K562 (cell line): ENCODE results near the gene SFXN3. TPM values are rescaled to one million over a fixed set of nuclear protein-coding genes. Genes with fewer than 3 reads are reported as not detected.

Experiments
- ATAC-seq: fragments of 200-7000 bp; cut with Tn5 transposase; 3 replicates; pipeline ENCODE4 v1.9.1; 2020; ENCODE audit warnings: moderate library complexity
- BruUV-seq: library from RNA; stranded (reverse); fragments of 400-500 nt; replicated peaks from 2 replicates; lab custom pipeline; 2021; lab: Mats Ljungman, UMichigan
- CTCF ChIA-PET: fragments of 300-600 bp; formaldehyde crosslinking; extraction: SDS; loops from one replicate; lab custom pipeline; 2021; ENCODE audit warnings: low intra/inter-chr PET ratio; lab: Yijun Ruan, JAX
- POLR2A ChIA-PET: fragments of 300-600, 350-650 bp; sonication (Branson Sonifier 250); formaldehyde crosslinking; extraction: SDS; loops from one replicate; lab custom pipeline; 2021; ENCODE audit warnings: antibody characterized with exemption, inconsistent platforms; lab: Yijun Ruan, JAX
- DNase-seq, 4 experiments: peaks; one replicate each; pipeline versions ENCODE4 v3.0.0 to v3.0.0-alpha.2; 2011 to 2018; ENCODE audit warnings: low spot score in 3 of 4, mixed read lengths in 3 of 4; ENCODE audit errors: extremely low read depth in 1 of 4
- FAIRE-seq: peaks from 2 replicates; lab custom pipeline; 2011; peaks lifted over from hg19 to GRCh38; lab: Jason Lieb, UNC
- H2AFZ ChIP-seq: 2 replicates; pipeline ENCODE4 v1.6.0; 2011; ENCODE audit warnings: low read depth, low read length, control low read depth, inconsistent platforms
- H3K27ac ChIP-seq: fragments of 200-600 bp; 3 replicates; pipeline ENCODE4 v1.8.0; 2011; ENCODE audit warnings: low read depth, mild to moderate bottlenecking, control low read depth, inconsistent platforms, low read length, moderate library complexity, mixed read lengths; ENCODE audit errors: extremely low read depth
- H3K27me3 ChIP-seq, 2 experiments: fragments of 300-600 bp in 1 of 2; 2 replicates in 1 of 2; 3 replicates in 1 of 2; pipeline versions ENCODE4 v1.6.0 to v1.8.0; 2011; ENCODE audit warnings: inconsistent platforms in 2 of 2, low read length in 2 of 2, mild to moderate bottlenecking in 1 of 2, mixed read lengths in 1 of 2, moderate library complexity in 1 of 2; ENCODE audit not compliant: control insufficient read depth in 2 of 2, insufficient read depth in 2 of 2
- H3K36me3 ChIP-seq: fragments of 300-600 bp; 3 replicates; pipeline ENCODE4 v1.8.0; 2011; ENCODE audit warnings: mild to moderate bottlenecking, low read length, inconsistent platforms; ENCODE audit not compliant: control insufficient read depth, insufficient read depth
- H3K4me1 ChIP-seq, 2 experiments: fragments of 200-600 bp in 1 of 2; replicated peaks in 1 of 2; 2 replicates in 1 of 2; 3 replicates in 1 of 2; pipeline versions ENCODE4 v1.5.1 to v1.8.0; 2011; ENCODE audit warnings: inconsistent platforms in 2 of 2, low read length in 2 of 2, mild to moderate bottlenecking in 1 of 2, mixed read lengths in 1 of 2, moderate library complexity in 1 of 2; ENCODE audit not compliant: control insufficient read depth in 2 of 2, insufficient read depth in 2 of 2
- H3K4me2 ChIP-seq: 2 replicates; pipeline ENCODE4 v1.6.1; 2011; ENCODE audit warnings: low read length, control low read depth, inconsistent platforms, mixed read lengths; ENCODE audit not compliant: insufficient read depth
- H3K4me3 ChIP-seq: fragments of 200-600 bp; sonication (generic), shearing (Covaris generic); 2 replicates; pipeline ENCODE4 v1.5.1; 2016; ENCODE audit warnings: control low read depth, inconsistent platforms
- H3K79me2 ChIP-seq: fragments of 200-600 bp; 3 replicates; pipeline ENCODE4 v1.8.0; 2011; ENCODE audit warnings: low read length, inconsistent platforms; ENCODE audit not compliant: control insufficient read depth, insufficient read depth
- H3K9ac ChIP-seq, 2 experiments: 2 replicates each; pipeline versions ENCODE4 v1.6.0 to v1.6.1; 2011; ENCODE audit warnings: low read depth in 2 of 2, low read length in 2 of 2, control low read depth in 1 of 2, inconsistent platforms in 1 of 2, mild to moderate bottlenecking in 1 of 2, mixed read lengths in 1 of 2; ENCODE audit not compliant: insufficient read depth in 1 of 2
- H3K9me1 ChIP-seq: one replicate; pipeline ENCODE4 v1.6.0; 2011; ENCODE audit warnings: inconsistent platforms, mild to moderate bottlenecking, low read length, moderate library complexity; ENCODE audit not compliant: control insufficient read depth, insufficient read depth
- H3K9me3 ChIP-seq: replicated peaks from 2 replicates; pipeline ENCODE4 v1.5.1; 2011; ENCODE audit warnings: low read depth, low read length, inconsistent platforms; ENCODE audit not compliant: control insufficient read depth, insufficient read depth
- H4K20me1 ChIP-seq: replicated peaks from 2 replicates; pipeline ENCODE4 v1.6.1; 2011; ENCODE audit warnings: low read length, inconsistent platforms, mixed read lengths; ENCODE audit not compliant: control insufficient read depth, insufficient read depth
- ARNT ChIP-seq, 2 experiments: fragments of 450-650 bp; IDR thresholded peaks; 2 replicates each; pipeline ENCODE4 v1.6.1; 2016; ENCODE audit warnings: mild to moderate bottlenecking in 1 of 2
- BMI1 ChIP-seq: fragments of 150-350 bp; IDR thresholded peaks from 2 replicates; pipeline ENCODE4 v1.6.1; 2014; ENCODE audit warnings: low read length
- CBX2 ChIP-seq: fragments of 200-600 bp; sonication (generic); IDR thresholded peaks from one replicate; pipeline ENCODE4 v1.6.1; 2012; ENCODE audit warnings: mild to moderate bottlenecking, low read length, inconsistent platforms; ENCODE audit not compliant: insufficient read depth, poor library complexity, severe bottlenecking
- CXXC5 ChIP-seq: fragments of 250-450 bp; sonication (Bioruptor Pico); IDR thresholded peaks from 2 replicates; pipeline ENCODE4 v1.8.0; 2022; ENCODE audit warnings: inconsistent platforms, mild to moderate bottlenecking, moderate library complexity
- E2F1 ChIP-seq: sonication (generic); formaldehyde crosslinking; IDR thresholded peaks from 2 replicates; pipeline ENCODE4 v1.8.1; 2023; ENCODE audit warnings: mild to moderate bottlenecking, missing genetic modification reagents, moderate library complexity
- EGR1 ChIP-seq: fragments of 450-650 bp; conservative IDR thresholded peaks from 2 replicates; pipeline ENCODE4 v1.6.1; 2017; ENCODE audit warnings: mild to moderate bottlenecking
- EP300 ChIP-seq: IDR thresholded peaks from 2 replicates; pipeline ENCODE4 v1.6.1; 2012; ENCODE audit warnings: low read length, improper control_type of control experiment
- ETV5 ChIP-seq: sonication (generic); formaldehyde crosslinking; IDR thresholded peaks from 2 replicates; pipeline ENCODE4 v1.4.0; 2020; ENCODE audit warnings: low read depth, mild to moderate bottlenecking, missing genetic modification reagents
- HMGN3 ChIP-seq: IDR thresholded peaks from 2 replicates; pipeline ENCODE4 v1.6.1; 2011; ENCODE audit warnings: borderline replicate concordance, low read depth, mild to moderate bottlenecking, mixed read lengths, low read length; ENCODE audit not compliant: insufficient read length; ENCODE audit errors: extremely low read depth
- HNRNPLL ChIP-seq: fragments of 200-400 bp; formaldehyde crosslinking; IDR thresholded peaks from 2 replicates; pipeline ENCODE4 v1.6.1; 2017; ENCODE audit warnings: low read length, low read depth, mild to moderate bottlenecking; ENCODE audit not compliant: poor library complexity, severe bottlenecking
- JUND ChIP-seq, 2 experiments: IDR thresholded peaks; 2 replicates in 1 of 2; 3 replicates in 1 of 2; pipeline ENCODE4 v1.6.1; 2011; ENCODE audit warnings: borderline replicate concordance in 2 of 2, low read depth in 2 of 2, low read length in 2 of 2, improper control_type of control experiment in 1 of 2, missing biosample characterization in 1 of 2, missing genetic modification characterization in 1 of 2, missing genetic modification reagents in 1 of 2
- KLF16 ChIP-seq: IDR thresholded peaks from 2 replicates; pipeline ENCODE4 v1.6.1; 2016; ENCODE audit warnings: antibody characterized with exemption
- TCF3 ChIP-seq: sonication (generic); formaldehyde crosslinking; IDR thresholded peaks from 2 replicates; pipeline ENCODE4 v1.4.0; 2020; ENCODE audit warnings: mild to moderate bottlenecking, missing genetic modification reagents
- ZKSCAN8 ChIP-seq: fragments of 200-800 bp; sonication (Bioruptor generic); IDR thresholded peaks from 2 replicates; pipeline ENCODE4 v1.6.1; 2016; ENCODE audit warnings: missing genetic modification characterization, missing compliant biosample characterization
- ZNF41 ChIP-seq: fragments of 250-450 bp; sonication (Bioruptor Pico); conservative IDR thresholded peaks from 2 replicates; pipeline ENCODE4 v1.4.0; 2020; ENCODE audit warnings: mild to moderate bottlenecking
- WGBS: fragments of 100-300 bp; shearing (Covaris generic); methylation state at CpG from one replicate; pipeline ENCODE4 v1.1.6; 2016; ENCODE audit warnings: low coverage, mixed read lengths; ENCODE audit not compliant: insufficient coverage; ENCODE audit errors: missing lambda C conversion rate; 5-methylcytosine and 5-hydroxymethylcytosine counted together
- in situ Hi-C: fragments of 300-500 bp; cut with MboI; formaldehyde crosslinking; loops from 4 replicates; pipeline ENCODE4 v1.15.0; 2018; ENCODE audit warnings: inconsistent platforms, mixed read lengths
- intact Hi-C: fragments of 100-400 bp; cut with micrococcal nuclease; formaldehyde crosslinking; loops from 2 replicates; pipeline ENCODE4 v1.14.2; 2022
- polyA plus RNA-seq, 8 experiments: library from polyadenylated mRNA; depleted of rRNA in 4 of 8; stranded (reverse) in 5 of 8; unstranded in 3 of 8; fragments of >200 nt; fragmentation: Nextera tagmentation in 2 of 8; fragmentation: Illumina TruSeq in 1 of 8; extraction: Ambion mirVana in 2 of 8; extraction: Trizol in 1 of 8; gene quantifications; 2 replicates each; pipeline versions ENCODE4 v1.2.1 to v1.2.3, GENCODE V29; 2011 to 2014; ENCODE audit warnings: inconsistent platforms in 1 of 8, missing spikeins in 1 of 8
- total RNA-seq, 7 experiments: library from RNA; depleted of rRNA in 6 of 7; stranded (reverse); fragments of >200 nt in 6 of 7; fragmentation: Illumina TruSeq in 2 of 7; extraction: Trizol in 2 of 7; gene quantifications; 2 replicates each; pipeline versions ENCODE4 v1.2.1 to v1.2.3, GENCODE V29; 2011 to 2021; ENCODE audit warnings: low replicate concordance in 1 of 7

The SFXN3 gene
- total and polyA plus RNA-seq, 9 of the 15 experiments (the other 6 are each of a cell fraction or from before 2014, with no cell fraction given): 0.24 to 4.6 (median 0.86) TPM

GRCh38 chr10:101070098-101070497, 39.1 kb downstream of the SFXN3 start:
- H3K4me2 ChIP-seq: no peak overlapping the region
- H4K20me1 ChIP-seq: no peaks in the 10 kb centered on the region
- H3K4me3 ChIP-seq: no peak overlapping the region
- 48% methylated on average over 2 of the region's 3 CpGs for WGBS
- ChIA-PET POLR2A (no interaction called here), CTCF (interaction anchor here (0.6 kb wide), 1 partner anchor 144 kb away, joined by 4 read pairs; no protein-coding TSS in a partner anchor)
- FAIRE-seq: no peak
- in situ Hi-C loops: no loop called here
- H3K4me1 ChIP-seq: peaks cover 30 to 41% of the 10 kb centered on the region in 2 experiments
- H3K79me2 ChIP-seq: no peaks in the 10 kb centered on the region
- TF ChIP-seq EGR1 (peak; percentile 31), BMI1 (no peak)
- BruUV-seq: no TSS peak
- no peak overlapping the region for H3K27ac ChIP-seq
- no peak for DNase-seq
- H3K9ac ChIP-seq: no peak overlapping the region; a peak in 1 of 4 replicates
- H3K9me1 ChIP-seq: no peaks in the 10 kb centered on the region
- intact Hi-C loops: no loop called here
- no peak overlapping the region for H2AFZ ChIP-seq
- no peaks in the 10 kb centered on the region for H3K9me3 ChIP-seq
- no peaks in the 10 kb centered on the region for H3K36me3 ChIP-seq
- no peak for ATAC-seq
- no peaks in the 10 kb centered on the region for H3K27me3 ChIP-seq

DNA sequence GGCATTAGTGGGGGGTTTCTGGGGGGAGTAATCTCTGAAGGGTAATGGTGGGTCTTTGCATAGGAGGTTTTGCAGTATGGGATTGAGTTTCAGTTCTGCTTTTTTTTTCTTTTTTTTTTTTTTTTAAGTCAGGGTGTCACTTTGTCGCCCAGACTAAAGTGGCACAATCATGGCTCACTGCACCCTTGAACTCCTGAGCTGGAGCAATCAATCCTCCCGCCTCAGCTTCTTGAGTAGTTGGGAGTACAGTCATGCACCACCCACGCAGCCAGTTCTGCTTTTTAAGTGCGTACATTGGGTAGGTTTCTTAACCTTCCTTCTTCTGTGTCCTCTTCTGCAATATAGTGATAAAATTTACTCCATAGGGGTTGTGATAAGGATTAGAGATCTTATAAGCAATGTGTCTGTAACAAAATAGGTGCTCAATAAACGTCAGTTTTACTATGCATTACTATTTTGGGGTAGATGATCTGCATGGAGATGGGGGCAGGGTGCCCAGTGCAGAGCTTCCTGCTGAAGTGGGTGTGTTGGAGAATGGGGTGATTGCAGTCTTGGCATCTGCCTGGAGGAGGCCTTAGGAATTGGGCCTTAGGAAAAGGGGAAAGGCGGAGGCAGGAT, 40.3 kb downstream of the SFXN3 start:
- ATAC-seq (no peak), DNase-seq (peak in 1 of 4 experiments; percentile 74), FAIRE-seq (peak; percentile 69)
- POLR2A ChIA-PET: interaction anchor here (0.6 to 1.2 kb wide), 4 partner anchors 10 to 82 kb away, joined by 3 to 7 read pairs (median 3); partner anchors contain the start of gene KAZALD1
- no peaks in the 10 kb centered on the region for H3K79me2 ChIP-seq
- H3K9me1 ChIP-seq: no peaks in the 10 kb centered on the region
- CTCF ChIA-PET: no interaction called here
- intact Hi-C loops: no loop called here
- H3K4me2 ChIP-seq: no peak overlapping the region
- H3K27ac ChIP-seq: no peak overlapping the region
- no peaks in the 10 kb centered on the region for H3K36me3 ChIP-seq
- peaks cover 21 to 29% of the 10 kb centered on the region in 2 experiments for H3K4me1 ChIP-seq
- H3K27me3 ChIP-seq: peaks cover 0 to 7% of the 10 kb centered on the region in 2 experiments; a peak in 3 of 5 replicates
- WGBS: 20% methylated on average over 4 of the region's 6 CpGs
- H2AFZ ChIP-seq: no peak overlapping the region
- no peak overlapping the region for H3K9ac ChIP-seq
- in situ Hi-C loops: no loop called here
- H4K20me1 ChIP-seq: no peaks in the 10 kb centered on the region
- H3K9me3 ChIP-seq: no peaks in the 10 kb centered on the region
- H3K4me3 ChIP-seq: no peak overlapping the region
- no TSS peak for BruUV-seq
- TF ChIP-seq JUND (IDR thresholded peaks at IDR 0.05; ENCODE audit: borderline replicate concordance, low read depth, low read length) (0 out of 2 replicates have a peak, but pooled peaks have one; percentile 4), JUND (tag; IDR thresholded peaks at IDR 0.05; ENCODE audit: borderline replicate concordance, low read depth, low read length) (no peak; the same call in 2 of the 3 replicates), TCF3 (peak; percentile 27), CXXC5 (CRISPR knock-in tag) (no peak), KLF16 (0 out of 2 replicates have a peak, but pooled peaks have one; percentile 51), ETV5 (no peak), HMGN3 (no peak), E2F1 (CRISPR knock-in tag) (no peak), HNRNPLL (peak; percentile 68), ARNT (IDR thresholded peaks at IDR 0.05) (no peak), EP300 (peak; percentile 24; the same call in 1 of the 2 replicates), ZNF41 (CRISPR knock-in tag) (no peak), CBX2 (no peak), ZKSCAN8 (no peak)
